ENCODE measurements around the gene RAP2B. TPM values are rescaled to one million over a fixed set of nuclear protein-coding genes. Genes with fewer than 3 reads are reported as not detected.

Gene RAP2B
- total RNA-seq, 1 donor, result 11.2 TPM

GRCh38 chr3:153166206-153166605 is 4.2 kb downstream of the RAP2B start:
- peak overlapping the region; percentile 93 for H3K4me3 ChIP-seq (ENCODE audit: low read depth, low read length)
- peak; percentile 41 for DNase-seq (ENCODE audit: low read depth)

GRCh38 chr3:153166796-153167195 is 4.8 kb downstream of the RAP2B start:
- DNase-seq (ENCODE audit: low read depth), result no peak
- TF ChIP-seq CTCF (IDR thresholded peaks at IDR 0.05; ENCODE audit: insufficient read depth, low read depth, low read length), result no peak
- H3K4me3 ChIP-seq (ENCODE audit: low read depth, low read length), result no peak overlapping the region

More at GRCh38 chr3:153166206-153166605, 4.2 kb downstream of the RAP2B start:
- no peak for TF ChIP-seq CTCF (IDR thresholded peaks at IDR 0.05; ENCODE audit: insufficient read depth, low read depth, low read length)

GRCh38 chr3:153169793-153170383 is 7.9 kb downstream of the RAP2B start:
- no peak overlapping the region for H3K4me3 ChIP-seq (ENCODE audit: low read depth, low read length)
- no peak for TF ChIP-seq CTCF (IDR thresholded peaks at IDR 0.05; ENCODE audit: insufficient read depth, low read depth, low read length)
- DNase-seq (ENCODE audit: low read depth), result no peak

- no peak overlapping the region for H3K4me3 ChIP-seq (ENCODE audit: low read depth, low read length)
- no peak for DNase-seq (ENCODE audit: low read depth)
- no peak for TF ChIP-seq CTCF (IDR thresholded peaks at IDR 0.05; ENCODE audit: insufficient read depth, low read depth, low read length)
Observed at GRCh38 chr3:153171256-153171655, 9.2 kb downstream of the RAP2B start.

GRCh38 chr3:153171918-153172317 is 9.9 kb downstream of the RAP2B start:
- no peak for TF ChIP-seq CTCF (IDR thresholded peaks at IDR 0.05; ENCODE audit: insufficient read depth, low read depth, low read length)
- no peak for DNase-seq (ENCODE audit: low read depth)
- no peak overlapping the region for H3K4me3 ChIP-seq (ENCODE audit: low read depth, low read length)

GRCh38 chr3:153172796-153173757 is 11.1 kb downstream of the RAP2B start:
- DNase-seq (ENCODE audit: low read depth), result no peak
- no peak overlapping the region for H3K4me3 ChIP-seq (ENCODE audit: low read depth, low read length)
- TF ChIP-seq CTCF (IDR thresholded peaks at IDR 0.05; ENCODE audit: insufficient read depth, low read depth, low read length), result no peak

Measured in fibroblast of villous mesenchyme (primary cell).